GM12878 (cell line): ENCODE data around the gene PMM1.

Experiments used
- CTCF ChIP-seq, 3 experiments: IDR thresholded peaks in 2 of 3; conservative IDR thresholded peaks in 1 of 3; 2 replicates each; pipeline ENCODE4 v1.5.1; 2011; ENCODE audit warnings: low read depth in 3 of 3, low read length in 3 of 3, mild to moderate bottlenecking in 3 of 3, control low read depth in 2 of 3, moderate library complexity in 2 of 3, inconsistent platforms in 1 of 3, mixed read lengths in 1 of 3; ENCODE audit not compliant: control insufficient read depth in 2 of 3, insufficient read depth in 1 of 3; ENCODE audit errors: extremely low read depth in 1 of 3
- HDAC2 ChIP-seq: fragments of 200-600 bp; sonication (generic); IDR thresholded peaks from 2 replicates; pipeline ENCODE4 v1.6.1; 2017
- POLR2A ChIP-seq: IDR thresholded peaks from 2 replicates; pipeline ENCODE4 v1.6.1; 2011; ENCODE audit warnings: low read depth, mild to moderate bottlenecking, low read length
- SIN3A ChIP-seq: IDR thresholded peaks from 2 replicates; pipeline ENCODE4 v1.6.1; 2012; ENCODE audit warnings: low read depth, low read length, improper control_type of control experiment
- ZNF24 ChIP-seq: fragments of 450-650 bp; IDR thresholded peaks from 2 replicates; pipeline ENCODE4 v1.6.1; 2017; ENCODE audit warnings: antibody characterized with exemption, mild to moderate bottlenecking

GRCh38 chr22:41621099-41621910 is 31.7 kb upstream of the PMM1 start, which contains the start of gene XRCC6:
- no peak; the same call in none of the 2 replicates for TF ChIP-seq SIN3A
- 0 out of 6 replicates have a peak, but pooled peaks of 1 of the 3 experiments have one; percentile 5 for TF ChIP-seq CTCF (IDR thresholded peaks at IDR 0.05 in 2 of 3, conservative IDR thresholded peaks at IDR 0.05 in 1 of 3; ENCODE audit: control insufficient read depth in 2 of 3, extremely low read depth in 1 of 3, insufficient read depth in 1 of 3, low read depth in 3 of 3, low read length in 3 of 3)
- peak; percentile 90 for TF ChIP-seq POLR2A
- TF ChIP-seq HDAC2, result no peak
- TF ChIP-seq ZNF24, result no peak
